HEK293T (cell line): Measurements from ENCODE around the gene DCDC1.
"Not testable (repeated sequence)": the region's sequence is repeated elsewhere in the genome, so short reads cannot be mapped to it uniquely, and the experiment has no call there.

Experiments
- CTCF ChIA-PET: fragments of 350-600 bp; formaldehyde crosslinking; extraction: SDS; loops from one replicate; lab custom pipeline; 2021; ENCODE audit warnings: antibody characterized with exemption, inconsistent platforms; lab: Yijun Ruan, JAX
- POLR2A ChIA-PET: fragments of 350-600 bp; formaldehyde crosslinking; extraction: SDS; loops from one replicate; lab custom pipeline; 2020; ENCODE audit warnings: antibody characterized with exemption, inconsistent platforms; lab: Yijun Ruan, JAX
- DNase-seq: peaks from one replicate; pipeline ENCODE4 v3.0.0; 2012; ENCODE audit warnings: mixed read lengths; ENCODE audit errors: extremely low spot score
- ARNT ChIP-seq: fragments of 450-650 bp; IDR thresholded peaks from 2 replicates; pipeline ENCODE4 v1.6.1; 2017; ENCODE audit warnings: mild to moderate bottlenecking
- BHLHE40 ChIP-seq: fragments of 450-650 bp; IDR thresholded peaks from 2 replicates; pipeline ENCODE4 v1.6.1; 2016; ENCODE audit warnings: mild to moderate bottlenecking, moderate library complexity, borderline replicate concordance
- CTBP1 ChIP-seq: fragments of 450-650 bp; IDR thresholded peaks from 2 replicates; pipeline ENCODE4 v1.6.1; 2016; ENCODE audit warnings: borderline replicate concordance
- ELF4 ChIP-seq: fragments of 450-650 bp; IDR thresholded peaks from 2 replicates; pipeline ENCODE4 v1.6.1; 2017; ENCODE audit warnings: antibody characterized with exemption
- FOXA1 ChIP-seq: fragments of 450-650 bp; IDR thresholded peaks from 2 replicates; pipeline ENCODE4 v1.6.1; 2016; ENCODE audit warnings: mild to moderate bottlenecking
- FOXK2 ChIP-seq: fragments of 450-650 bp; IDR thresholded peaks from 2 replicates; pipeline ENCODE4 v1.6.1; 2016; ENCODE audit warnings: mild to moderate bottlenecking
- FOXM1 ChIP-seq: fragments of 450-650 bp; IDR thresholded peaks from 2 replicates; pipeline ENCODE4 v1.6.1; 2017; ENCODE audit warnings: mild to moderate bottlenecking, borderline replicate concordance
- HDGF ChIP-seq: fragments of 450-650 bp; IDR thresholded peaks from 2 replicates; pipeline ENCODE4 v1.6.1; 2017; ENCODE audit warnings: antibody characterized with exemption, borderline replicate concordance
- L3MBTL2 ChIP-seq: fragments of 450-650 bp; conservative IDR thresholded peaks from 2 replicates; pipeline ENCODE4 v1.6.1; 2016; ENCODE audit warnings: mild to moderate bottlenecking
- LEF1 ChIP-seq: fragments of 450-650 bp; IDR thresholded peaks from 2 replicates; pipeline ENCODE4 v1.6.1; 2017; ENCODE audit warnings: mild to moderate bottlenecking, borderline replicate concordance
- NFRKB ChIP-seq: fragments of 450-650 bp; IDR thresholded peaks from 2 replicates; pipeline ENCODE4 v1.6.1; 2016; ENCODE audit warnings: mild to moderate bottlenecking, moderate library complexity
- PKNOX1 ChIP-seq: fragments of 450-650 bp; IDR thresholded peaks from 2 replicates; pipeline ENCODE4 v1.6.1; 2016
- SP1 ChIP-seq: fragments of 450-650 bp; IDR thresholded peaks from 2 replicates; pipeline ENCODE4 v1.6.1; 2017
- SUZ12 ChIP-seq: fragments of 450-650 bp; IDR thresholded peaks from 2 replicates; pipeline ENCODE4 v1.6.1; 2016; ENCODE audit warnings: mild to moderate bottlenecking
- TARDBP ChIP-seq: fragments of 450-650 bp; IDR thresholded peaks from 2 replicates; pipeline ENCODE4 v1.6.1; 2016
- ZNF384 ChIP-seq: fragments of 450-650 bp; IDR thresholded peaks from 2 replicates; pipeline ENCODE4 v1.6.1; 2016

Gene DCDC1

GRCh38 chr11:31303644-31304180 lies 65.8 kb downstream of the DCDC1 start:
- ChIA-PET CTCF (no interaction called here), POLR2A (no interaction called here)
- DNase-seq, result no peak
- TF ChIP-seq SUZ12 (no peak), TARDBP (no peak), ZNF384 (no peak), CTBP1 (no peak), ELF4 (no peak), HDGF (no peak), L3MBTL2 (no peak), LEF1 (no peak), ARNT (no peak), SP1 (no peak), FOXK2 (no peak), PKNOX1 (no peak), FOXA1 (no peak)

- TF ChIP-seq ELF4, result no peak
- no peak for TF ChIP-seq SP1
- TF ChIP-seq BHLHE40, result no peak
- TF ChIP-seq ARNT, result no peak
- no peak for TF ChIP-seq NFRKB
- TF ChIP-seq FOXA1, result no peak
- no peak for TF ChIP-seq PKNOX1
- no peak for TF ChIP-seq LEF1
- TF ChIP-seq TARDBP, result no peak
- no peak for TF ChIP-seq HDGF
- no peak for TF ChIP-seq ZNF384
- no peak for TF ChIP-seq CTBP1
- no peak for TF ChIP-seq FOXK2
- no peak for TF ChIP-seq SUZ12
- no peak for TF ChIP-seq FOXM1
- TF ChIP-seq L3MBTL2, result no peak
- ChIA-PET POLR2A (no interaction called here), CTCF (no interaction called here)
- DNase-seq, result no peak
Measured at GRCh38 chr11:31301549-31302510, 67.7 kb downstream of the DCDC1 start.

GRCh38 chr11:31295308-31295707 lies 74.2 kb downstream of the DCDC1 start:
- CTCF ChIA-PET, result no interaction called here
- no peak for DNase-seq
- POLR2A ChIA-PET, result no interaction called here
- no peak for TF ChIP-seq FOXA1
- TF ChIP-seq NFRKB, result no peak
- TF ChIP-seq BHLHE40, result no peak
- no peak for TF ChIP-seq ZNF384
- TF ChIP-seq ELF4, result no peak
- TF ChIP-seq LEF1, result no peak
- TF ChIP-seq TARDBP, result no peak
- TF ChIP-seq PKNOX1, result no peak
- TF ChIP-seq SP1, result no peak

GRCh38 chr11:31273527-31273926 lies 96.0 kb downstream of the DCDC1 start:
- CTCF ChIA-PET, result interaction anchor here (0.6 kb wide), 2 partner anchors 12 to 101 kb away, joined by 3 to 4 read pairs; no protein-coding TSS in a partner anchor
- POLR2A ChIA-PET, DNase-seq: not testable (repeated sequence)

- CTCF ChIA-PET, result no interaction called here
- TF ChIP-seq NFRKB (no peak), LEF1 (no peak), CTBP1 (no peak), TARDBP (no peak), ELF4 (no peak), SP1 (no peak), FOXK2 (no peak), ARNT (no peak), ZNF384 (no peak), FOXA1 (no peak), BHLHE40 (no peak), FOXM1 (no peak), PKNOX1 (no peak)
Measured at GRCh38 chr11:31267720-31268119, 101.8 kb downstream of the DCDC1 start.

More at GRCh38 chr11:31267720-31268119, 101.8 kb downstream of the DCDC1 start:
- POLR2A ChIA-PET, result no interaction called here
- DNase-seq, result no peak
